GM12878 (cell line): ENCODE data around the gene AKR1C4. TPM values are rescaled to one million over a fixed set of nuclear protein-coding genes. Genes with fewer than 3 reads are reported as not detected.

Experiments
- ATAC-seq: fragments of 200-7000 bp; cut with Tn5 transposase; 3 replicates; pipeline ENCODE4 v1.9.1; 2020; ENCODE audit warnings: mild to moderate bottlenecking, moderate library complexity
- BruUV-seq: library from RNA; stranded (reverse); fragments of 400-500 nt; replicated peaks from 2 replicates; lab custom pipeline; 2021; lab: Mats Ljungman, UMichigan
- CTCF ChIA-PET: fragments of 300-600 bp; sonication (Branson Sonifier 250); formaldehyde crosslinking; extraction: SDS; loops from one replicate; lab custom pipeline; 2021; ENCODE audit warnings: inconsistent platforms; lab: Yijun Ruan, JAX
- POLR2A ChIA-PET: fragments of 350-600 bp; formaldehyde crosslinking; extraction: SDS; loops from one replicate; lab custom pipeline; 2021; ENCODE audit warnings: inconsistent platforms; lab: Charles Lee
- RAD21 ChIA-PET: fragments of 300-600 bp; sonication (Branson Sonifier 250); formaldehyde crosslinking; loops from one replicate; lab custom pipeline; 2023; ENCODE audit warnings: antibody characterized with exemption; ENCODE audit not compliant: unreplicated experiment; lab: Charles Lee
- SMC1A ChIA-PET: fragments of 300-600 bp; sonication (Branson Sonifier 250); formaldehyde crosslinking; loops from one replicate; lab custom pipeline; 2023; ENCODE audit not compliant: unreplicated experiment, uncharacterized antibody; lab: Charles Lee
- DNase-seq: peaks from one replicate; pipeline ENCODE4 v3.0.0-alpha.2; 2011; ENCODE audit warnings: low read depth, low spot score
- FAIRE-seq: peaks from 3 replicates; lab custom pipeline; 2011; peaks lifted over from hg19 to GRCh38; lab: Jason Lieb, UNC
- H2AFZ ChIP-seq: 2 replicates; pipeline ENCODE4 v1.6.0; 2011; ENCODE audit warnings: low read depth, low read length, control low read depth; ENCODE audit not compliant: control insufficient read depth
- H3K27ac ChIP-seq: 2 replicates; pipeline ENCODE4 v1.5.1; 2011; ENCODE audit warnings: control low read depth; ENCODE audit not compliant: control insufficient read depth, insufficient read depth
- H3K27me3 ChIP-seq, 2 experiments: replicated peaks in 1 of 2; 2 replicates each; pipeline versions ENCODE4 v1.6.0 to v1.6.1; 2011; ENCODE audit warnings: low read length in 1 of 2; ENCODE audit not compliant: control insufficient read depth in 2 of 2, insufficient read depth in 2 of 2
- H3K36me3 ChIP-seq, 2 experiments: 2 replicates each; pipeline ENCODE4 v1.5.1; 2011; ENCODE audit warnings: low read length in 1 of 2; ENCODE audit not compliant: control insufficient read depth in 2 of 2, insufficient read depth in 2 of 2
- H3K4me1 ChIP-seq: 2 replicates; pipeline ENCODE4 v1.6.1; 2011; ENCODE audit warnings: mild to moderate bottlenecking, low read length, moderate library complexity, mixed read lengths; ENCODE audit not compliant: control insufficient read depth, insufficient read depth
- H3K4me2 ChIP-seq: 2 replicates; pipeline ENCODE4 v1.6.0; 2011; ENCODE audit warnings: control low read depth; ENCODE audit not compliant: control insufficient read depth, insufficient read depth
- H3K4me3 ChIP-seq: fragments of 200-600 bp; sonication (generic); 2 replicates; pipeline ENCODE4 v1.5.1; 2016
- H3K79me2 ChIP-seq: 2 replicates; pipeline ENCODE4 v1.6.0; 2011; ENCODE audit warnings: low read length; ENCODE audit not compliant: control insufficient read depth, insufficient read depth
- H3K9ac ChIP-seq: 2 replicates; pipeline ENCODE4 v1.8.0; 2011; ENCODE audit warnings: low read length, control low read depth, mixed read lengths; ENCODE audit not compliant: control insufficient read depth, insufficient read depth
- H3K9me3 ChIP-seq: replicated peaks from 3 replicates; pipeline ENCODE4 v1.5.1; 2011; ENCODE audit warnings: mild to moderate bottlenecking, low read length; ENCODE audit not compliant: control insufficient read depth, insufficient read depth
- H4K20me1 ChIP-seq: 2 replicates; pipeline ENCODE4 v1.6.0; 2011; ENCODE audit not compliant: control insufficient read depth, insufficient read depth
- ATF3 ChIP-seq: IDR thresholded peaks from 2 replicates; pipeline ENCODE4 v1.6.1; 2011; ENCODE audit warnings: low read depth, mild to moderate bottlenecking, low read length, moderate library complexity, borderline replicate concordance; ENCODE audit errors: extremely low read depth
- BMI1 ChIP-seq: fragments of 450-650 bp; IDR thresholded peaks from 2 replicates; pipeline ENCODE4 v1.6.1; 2016; ENCODE audit warnings: mild to moderate bottlenecking, moderate library complexity, borderline replicate concordance
- EP300 ChIP-seq, 2 experiments: fragments of 150-350 bp in 1 of 2; IDR thresholded peaks; 2 replicates each; pipeline ENCODE4 v1.6.1; 2011 to 2012; ENCODE audit warnings: low read depth in 2 of 2, low read length in 2 of 2, borderline replicate concordance in 1 of 2, improper control_type of control experiment in 1 of 2, inconsistent platforms in 1 of 2; ENCODE audit not compliant: control insufficient read depth in 1 of 2
- EZH2 ChIP-seq: IDR thresholded peaks from 2 replicates; pipeline ENCODE4 v1.6.1; 2012; ENCODE audit warnings: low read depth, mild to moderate bottlenecking, control low read depth, inconsistent platforms, low read length, borderline replicate concordance; ENCODE audit not compliant: control insufficient read depth
- FOXM1 ChIP-seq: IDR thresholded peaks from 2 replicates; pipeline ENCODE4 v1.6.1; 2012; ENCODE audit warnings: low read depth, mild to moderate bottlenecking, inconsistent platforms, low read length, moderate library complexity
- HDAC2 ChIP-seq: fragments of 200-600 bp; sonication (generic); IDR thresholded peaks from 2 replicates; pipeline ENCODE4 v1.6.1; 2017
- HDAC6 ChIP-seq: fragments of 200-600 bp; sonication (generic); IDR thresholded peaks from one replicate; pipeline ENCODE4 v1.8.0; 2017; ENCODE audit warnings: antibody characterized with exemption; ENCODE audit not compliant: unreplicated experiment
- HDGF ChIP-seq: fragments of 450-650 bp; IDR thresholded peaks from 2 replicates; pipeline ENCODE4 v1.6.1; 2016; ENCODE audit warnings: antibody characterized with exemption
- MEF2A ChIP-seq: IDR thresholded peaks from 2 replicates; pipeline ENCODE4 v1.6.1; 2011; ENCODE audit warnings: low read depth, mild to moderate bottlenecking, low read length, moderate library complexity; ENCODE audit not compliant: insufficient read depth
- NBN ChIP-seq: fragments of 450-650 bp; IDR thresholded peaks from 2 replicates; pipeline ENCODE4 v1.6.1; 2016
- NFIC ChIP-seq: IDR thresholded peaks from 2 replicates; pipeline ENCODE4 v1.6.1; 2012; ENCODE audit warnings: low read depth, mild to moderate bottlenecking, inconsistent platforms, low read length, moderate library complexity
- NFXL1 ChIP-seq: fragments of 450-650 bp; IDR thresholded peaks from 2 replicates; pipeline ENCODE4 v1.6.1; 2017; ENCODE audit warnings: antibody characterized with exemption, mild to moderate bottlenecking, borderline replicate concordance
- RB1 ChIP-seq: fragments of 450-650 bp; formaldehyde crosslinking; IDR thresholded peaks from 2 replicates; pipeline ENCODE4 v1.6.1; 2017; ENCODE audit warnings: mild to moderate bottlenecking, borderline replicate concordance
- SKIL ChIP-seq: fragments of 450-650 bp; IDR thresholded peaks from 2 replicates; pipeline ENCODE4 v1.6.1; 2017; ENCODE audit warnings: mild to moderate bottlenecking, low read depth, inconsistent platforms; ENCODE audit not compliant: poor library complexity, severe bottlenecking
- SMC3 ChIP-seq: IDR thresholded peaks from 2 replicates; pipeline ENCODE4 v1.6.1; 2011; ENCODE audit warnings: low read length, improper control_type of control experiment, borderline replicate concordance
- SREBF1 ChIP-seq: IDR thresholded peaks from 2 replicates; pipeline ENCODE4 v1.6.1; 2012; ENCODE audit warnings: mild to moderate bottlenecking, low read length
- SRF ChIP-seq, 2 experiments: IDR thresholded peaks; 2 replicates each; pipeline ENCODE4 v1.6.1; 2011; ENCODE audit warnings: low read depth in 2 of 2, low read length in 2 of 2, mild to moderate bottlenecking in 1 of 2, moderate library complexity in 1 of 2
- TCF3 ChIP-seq: IDR thresholded peaks from 2 replicates; pipeline ENCODE4 v1.6.1; 2012; ENCODE audit warnings: low read depth, mild to moderate bottlenecking, low read length, borderline replicate concordance; ENCODE audit not compliant: insufficient read depth
- YY1 ChIP-seq: IDR thresholded peaks from 2 replicates; pipeline ENCODE4 v1.6.1; 2011; ENCODE audit warnings: low read depth, mild to moderate bottlenecking, low read length
- ZNF207 ChIP-seq: fragments of 450-650 bp; IDR thresholded peaks from 2 replicates; pipeline ENCODE4 v1.6.1; 2014; ENCODE audit warnings: antibody characterized with exemption, mild to moderate bottlenecking, borderline replicate concordance
- ZNF274 ChIP-seq: IDR thresholded peaks from one replicate; pipeline ENCODE4 v1.8.0; 2011; ENCODE audit not compliant: insufficient read length, insufficient read depth
- WGBS: methylation state at CpG from one replicate; pipeline ENCODE4 v1.1.6; 2016; ENCODE audit warnings: low lambda C conversion rate; ENCODE audit not compliant: insufficient replicate concordance, insufficient coverage; ENCODE audit errors: missing lambda C conversion rate; 5-methylcytosine and 5-hydroxymethylcytosine counted together
- in situ Hi-C: fragments of 300-500 bp; cut with MboI; formaldehyde crosslinking; loops from 9 replicates; pipeline ENCODE4 v1.14.3; 2018; ENCODE audit warnings: mixed read lengths
- intact Hi-C: fragments of 100-400 bp; cut with micrococcal nuclease; formaldehyde crosslinking; loops from one replicate; pipeline ENCODE4 v1.14.2; 2022; ENCODE audit not compliant: unreplicated experiment
- polyA plus RNA-seq, 11 experiments: library from polyadenylated mRNA; depleted of rRNA in 4 of 11; unstranded in 6 of 11; stranded (reverse) in 5 of 11; fragments of >200 nt; fragmentation: Nextera tagmentation in 4 of 11; fragmentation: Illumina TruSeq in 1 of 11; extraction: Ambion mirVana in 4 of 11; extraction: Trizol in 1 of 11; gene quantifications; 1 replicate in 1 of 11; 2 replicates in 10 of 11; pipeline versions ENCODE4 v1.2.1 to v1.2.3, GENCODE V29; 2011 to 2016; ENCODE audit warnings: inconsistent platforms in 2 of 11, missing spikeins in 2 of 11, low read depth in 1 of 11
- total RNA-seq, 4 experiments: library from RNA; depleted of rRNA in 3 of 4; stranded (reverse); fragments of >200 nt in 3 of 4; fragmentation: Illumina TruSeq in 1 of 4; extraction: Trizol in 1 of 4; gene quantifications; 2 replicates each; pipeline versions ENCODE4 v1.2.1 to v1.2.3, GENCODE V29; 2013 to 2021

The AKR1C4 gene
- total and polyA plus RNA-seq, 10 of the 15 experiments (the other 5 are each of a cell fraction or from before 2014, with no cell fraction given), result 0.20 TPM; not detected in 9

DNA sequence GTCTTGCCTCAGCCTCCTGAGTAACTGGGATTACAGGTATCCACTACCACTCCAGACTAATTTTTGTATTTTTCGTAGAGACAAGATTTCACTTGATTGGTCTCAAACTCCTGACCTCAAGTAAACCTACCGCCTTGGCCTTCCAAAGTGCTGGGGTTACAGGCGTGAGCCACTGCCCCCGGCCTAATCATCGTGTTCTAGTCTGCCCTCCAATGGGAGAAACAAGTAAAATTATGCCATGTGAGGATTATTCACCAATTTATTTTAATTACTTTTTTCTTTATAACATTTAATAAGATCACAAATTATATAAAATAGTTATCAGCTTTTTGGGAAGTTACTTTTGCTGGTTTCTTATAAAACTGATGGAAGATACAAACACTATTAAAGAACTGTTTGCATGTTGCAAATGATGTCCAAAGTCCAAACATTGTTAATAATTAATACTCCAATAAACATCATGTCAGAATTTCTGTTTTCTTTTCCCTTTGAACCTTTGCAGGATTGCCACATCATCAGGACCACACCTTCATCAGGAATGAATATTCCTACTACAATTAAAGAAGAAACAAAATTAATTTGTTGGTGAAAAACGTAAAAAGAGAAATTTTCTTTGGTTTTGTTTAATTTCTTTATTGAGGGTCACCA is 786 bp upstream of the AKR1C4 start (continued):
- TF ChIP-seq ATF3 (no peak), SREBF1 (no peak), BMI1 (no peak), MEF2A (no peak), SKIL (no peak)

DNA sequence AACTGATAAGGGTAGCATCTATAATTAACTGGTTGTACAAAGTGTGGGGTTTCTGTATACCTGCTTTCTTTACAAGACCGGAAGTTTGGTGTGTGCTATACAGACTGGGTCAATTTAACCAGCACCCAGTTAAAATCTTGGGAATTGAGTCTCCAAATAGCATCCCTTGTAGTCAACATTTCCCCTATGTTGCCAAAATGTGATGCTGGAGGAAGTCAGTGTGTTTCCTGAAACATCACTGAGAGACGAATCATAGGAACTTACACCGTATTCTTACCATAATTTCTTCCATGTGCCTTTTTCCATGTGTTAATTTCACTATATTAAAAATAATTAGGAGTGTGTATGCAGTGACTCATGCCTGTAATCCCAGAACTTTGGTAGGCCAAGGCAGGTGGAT is 1.7 kb downstream of the AKR1C4 start:
- FAIRE-seq, result no peak
- Histone ChIP-seq H2AFZ (no peak overlapping the region), H3K9me3 (no peaks in the 10 kb centered on the region), H4K20me1 (no peaks in the 10 kb centered on the region), H3K36me3 (no peaks in the 10 kb centered on the region), H3K27me3 (no peaks in the 10 kb centered on the region), H3K9ac (no peak overlapping the region), H3K4me1 (no peaks in the 10 kb centered on the region), H3K27ac (no peak overlapping the region), H3K4me2 (no peak overlapping the region), H3K4me3 (no peak overlapping the region), H3K79me2 (no peaks in the 10 kb centered on the region)
- 38% methylated on average over 3 of the region's 3 CpGs for WGBS
- DNase-seq, result no peak
- ChIA-PET SMC1A (no interaction called here), CTCF (no interaction called here), RAD21 (no interaction called here), POLR2A (no interaction called here)
- intact Hi-C loops (no loop called here), in situ Hi-C loops (no loop called here)
- ATAC-seq, result no peak
- BruUV-seq, result no TSS peak
- TF ChIP-seq TCF3 (no peak), EZH2 (no peak), FOXM1 (no peak), EP300 (IDR thresholded peaks at IDR 0.05; ENCODE audit: borderline replicate concordance in 1 of 2, control insufficient read depth in 1 of 2, low read depth in 2 of 2, low read length in 2 of 2) (no peak), YY1 (no peak), HDAC2 (no peak), ZNF207 (no peak), NFXL1 (no peak), NBN (no peak), HDGF (no peak), RB1 (no peak), NFIC (no peak), ZNF274 (no peak), HDAC6 (no peak), SMC3 (no peak), SRF (IDR thresholded peaks at IDR 0.05; ENCODE audit: low read depth in 2 of 2, low read length in 2 of 2) (no peak)
